A673 (cell line): ENCODE results near the gene AK5.

Experiments
- EZH2 ChIP-seq: fragments of 200-600 bp; sonication (generic); IDR thresholded peaks from 2 replicates; pipeline ENCODE4 v1.6.1; 2017; ENCODE audit warnings: borderline replicate concordance, low read depth, mild to moderate bottlenecking, mixed read lengths, antibody characterized with exemption, low read length; ENCODE audit not compliant: poor library complexity, severe bottlenecking
- TF ChIP-seq, protein P1 (sequence below): fragments of 300-800, 200-600 bp; sonication (generic); conservative IDR thresholded peaks from 2 replicates; pipeline ENCODE4 v1.5.1; 2017; ENCODE audit warnings: low read depth, mild to moderate bottlenecking, antibody characterized with exemption, low read length, moderate library complexity, mixed read lengths

DNA sequence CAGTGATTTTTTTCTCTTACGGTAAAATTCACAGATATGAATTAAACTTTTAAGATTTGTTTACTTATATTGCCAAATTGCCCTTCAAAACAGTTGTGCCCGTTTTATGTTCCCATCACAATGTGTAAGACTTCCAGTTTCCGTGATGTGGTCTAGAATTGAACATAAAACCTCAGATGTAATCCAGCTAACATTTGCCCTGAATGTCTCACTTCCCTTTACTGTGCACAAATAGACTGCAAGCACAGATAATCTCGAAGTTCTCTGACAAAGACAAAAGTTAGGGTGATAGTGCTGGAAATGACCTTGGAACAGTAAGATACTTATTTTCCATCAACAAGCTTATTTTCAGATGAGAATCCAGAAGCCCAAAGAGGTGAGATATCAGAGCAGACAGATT lies 223.2 kb downstream of the AK5 start:
- TF ChIP-seq, protein P1, sequence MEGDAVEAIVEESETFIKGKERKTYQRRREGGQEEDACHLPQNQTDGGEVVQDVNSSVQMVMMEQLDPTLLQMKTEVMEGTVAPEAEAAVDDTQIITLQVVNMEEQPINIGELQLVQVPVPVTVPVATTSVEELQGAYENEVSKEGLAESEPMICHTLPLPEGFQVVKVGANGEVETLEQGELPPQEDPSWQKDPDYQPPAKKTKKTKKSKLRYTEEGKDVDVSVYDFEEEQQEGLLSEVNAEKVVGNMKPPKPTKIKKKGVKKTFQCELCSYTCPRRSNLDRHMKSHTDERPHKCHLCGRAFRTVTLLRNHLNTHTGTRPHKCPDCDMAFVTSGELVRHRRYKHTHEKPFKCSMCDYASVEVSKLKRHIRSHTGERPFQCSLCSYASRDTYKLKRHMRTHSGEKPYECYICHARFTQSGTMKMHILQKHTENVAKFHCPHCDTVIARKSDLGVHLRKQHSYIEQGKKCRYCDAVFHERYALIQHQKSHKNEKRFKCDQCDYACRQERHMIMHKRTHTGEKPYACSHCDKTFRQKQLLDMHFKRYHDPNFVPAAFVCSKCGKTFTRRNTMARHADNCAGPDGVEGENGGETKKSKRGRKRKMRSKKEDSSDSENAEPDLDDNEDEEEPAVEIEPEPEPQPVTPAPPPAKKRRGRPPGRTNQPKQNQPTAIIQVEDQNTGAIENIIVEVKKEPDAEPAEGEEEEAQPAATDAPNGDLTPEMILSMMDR = no peak
- no peak for TF ChIP-seq EZH2
